ENCODE data around the gene MCHR1. TPM values are rescaled to one million over a fixed set of nuclear protein-coding genes. Genes with fewer than 3 reads are reported as not detected.
A peak's percentile ranks its signal among the peaks of the same experiment; 100 is the strongest.

The MCHR1 gene
- total and polyA plus RNA-seq, 2 experiments from 2014 or later, result 0.91 to 2.4 TPM

DNA sequence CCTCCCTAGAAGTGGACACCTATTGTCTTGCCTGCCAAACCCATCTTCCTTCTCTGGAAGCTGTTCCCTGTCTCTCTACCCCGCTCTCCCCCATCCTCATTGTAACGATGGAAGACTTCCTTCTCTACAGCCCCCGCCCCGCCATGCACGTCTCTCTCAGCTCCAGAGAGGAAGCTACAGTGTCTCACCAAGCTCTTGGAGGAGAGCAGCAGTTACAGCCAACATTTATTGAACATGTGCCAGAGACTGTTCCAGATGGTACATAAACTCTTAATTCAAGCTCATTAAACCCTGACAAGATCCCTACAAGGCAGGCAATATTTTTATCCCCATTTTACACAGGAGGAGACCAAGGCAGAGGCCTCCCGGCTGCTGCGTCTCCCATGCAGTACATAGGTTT is 15.1 kb downstream of the MCHR1 start:
- ATAC-seq, result no peak
- Histone ChIP-seq H3F3A (replicated peaks; ENCODE audit: low read depth) (peaks cover 15% of the 10 kb centered on the region), H3K27ac (ENCODE audit: low read depth) (0 out of 2 replicates have a peak overlapping the region, but pooled peaks have one; percentile 19), H3K27me3 (ENCODE audit: insufficient read depth) (no peaks in the 10 kb centered on the region), H3K4me1 (ENCODE audit: insufficient read depth) (peaks cover 12% of the 10 kb centered on the region), H3K4me2 (no peak overlapping the region), H3K36me3 (ENCODE audit: insufficient read depth) (no peaks in the 10 kb centered on the region), H3K4me3 (no peak overlapping the region), H4K20me1 (replicated peaks; ENCODE audit: insufficient read depth) (no peaks in the 10 kb centered on the region), H3K79me2 (replicated peaks; ENCODE audit: insufficient read depth) (no peaks in the 10 kb centered on the region), H2AFZ (0 out of 2 replicates have a peak overlapping the region, but pooled peaks have one; percentile 14), H3K9me2 (ENCODE audit: insufficient read depth) (no peaks in the 10 kb centered on the region)
- Mint-ChIP-seq H3K27ac (no peak overlapping the region), H3K9me3 (no peaks in the 10 kb centered on the region), H3K36me3 (ENCODE audit: low read depth) (no peaks in the 10 kb centered on the region), H3K27me3 (ENCODE audit: insufficient read depth, low read depth, poor library complexity) (no peaks in the 10 kb centered on the region), H3K4me1 (peaks cover 18% of the 10 kb centered on the region), H3K4me3 (no peak overlapping the region)
- no peak for TF ChIP-seq EZH2 (IDR thresholded peaks at IDR 0.05; ENCODE audit: low read depth, unreplicated experiment)
- TF ChIP-seq, protein P1, sequence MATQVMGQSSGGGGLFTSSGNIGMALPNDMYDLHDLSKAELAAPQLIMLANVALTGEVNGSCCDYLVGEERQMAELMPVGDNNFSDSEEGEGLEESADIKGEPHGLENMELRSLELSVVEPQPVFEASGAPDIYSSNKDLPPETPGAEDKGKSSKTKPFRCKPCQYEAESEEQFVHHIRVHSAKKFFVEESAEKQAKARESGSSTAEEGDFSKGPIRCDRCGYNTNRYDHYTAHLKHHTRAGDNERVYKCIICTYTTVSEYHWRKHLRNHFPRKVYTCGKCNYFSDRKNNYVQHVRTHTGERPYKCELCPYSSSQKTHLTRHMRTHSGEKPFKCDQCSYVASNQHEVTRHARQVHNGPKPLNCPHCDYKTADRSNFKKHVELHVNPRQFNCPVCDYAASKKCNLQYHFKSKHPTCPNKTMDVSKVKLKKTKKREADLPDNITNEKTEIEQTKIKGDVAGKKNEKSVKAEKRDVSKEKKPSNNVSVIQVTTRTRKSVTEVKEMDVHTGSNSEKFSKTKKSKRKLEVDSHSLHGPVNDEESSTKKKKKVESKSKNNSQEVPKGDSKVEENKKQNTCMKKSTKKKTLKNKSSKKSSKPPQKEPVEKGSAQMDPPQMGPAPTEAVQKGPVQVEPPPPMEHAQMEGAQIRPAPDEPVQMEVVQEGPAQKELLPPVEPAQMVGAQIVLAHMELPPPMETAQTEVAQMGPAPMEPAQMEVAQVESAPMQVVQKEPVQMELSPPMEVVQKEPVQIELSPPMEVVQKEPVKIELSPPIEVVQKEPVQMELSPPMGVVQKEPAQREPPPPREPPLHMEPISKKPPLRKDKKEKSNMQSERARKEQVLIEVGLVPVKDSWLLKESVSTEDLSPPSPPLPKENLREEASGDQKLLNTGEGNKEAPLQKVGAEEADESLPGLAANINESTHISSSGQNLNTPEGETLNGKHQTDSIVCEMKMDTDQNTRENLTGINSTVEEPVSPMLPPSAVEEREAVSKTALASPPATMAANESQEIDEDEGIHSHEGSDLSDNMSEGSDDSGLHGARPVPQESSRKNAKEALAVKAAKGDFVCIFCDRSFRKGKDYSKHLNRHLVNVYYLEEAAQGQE (IDR thresholded peaks at IDR 0.05; ENCODE audit: unreplicated experiment), result no peak
- no peak for DNase-seq (ENCODE audit: low spot score)

DNA sequence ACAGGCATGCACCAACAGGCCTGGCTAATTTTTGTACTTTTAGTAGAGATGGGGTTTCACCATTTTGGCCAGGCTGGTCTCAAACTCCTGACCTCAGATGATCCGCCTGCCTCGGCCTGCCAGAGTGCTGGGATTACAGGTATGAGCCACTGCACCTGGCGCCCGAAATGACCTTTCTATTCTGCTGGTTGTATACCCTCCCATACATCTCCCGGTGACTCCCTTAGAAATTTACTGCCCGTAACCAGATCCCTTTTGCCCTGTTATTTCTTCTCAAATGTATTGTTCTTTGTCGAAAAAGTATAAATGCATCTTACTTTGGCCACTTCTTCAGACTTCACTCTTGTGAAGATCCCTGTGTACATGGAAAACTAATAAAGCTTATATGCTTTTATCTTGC is 22.0 kb downstream of the MCHR1 start:
- Mint-ChIP-seq H3K36me3 (ENCODE audit: low read depth) (no peaks in the 10 kb centered on the region; the same call in 2 of the 3 replicates), H3K27me3 (ENCODE audit: insufficient read depth, low read depth, poor library complexity) (peaks cover 7% of the 10 kb centered on the region), H3K27ac (no peak overlapping the region), H3K4me1 (peaks cover 3% of the 10 kb centered on the region; the same call in 2 of the 3 replicates), H3K4me3 (no peak overlapping the region), H3K9me3 (peaks cover 3% of the 10 kb centered on the region; the same call in 1 of the 3 replicates)
- Histone ChIP-seq H3K27ac (ENCODE audit: low read depth) (no peak overlapping the region), H2AFZ (peak overlapping the region; percentile 52; the same call in 1 of the 2 replicates), H3K36me3 (ENCODE audit: insufficient read depth) (no peaks in the 10 kb centered on the region), H3K27me3 (ENCODE audit: insufficient read depth) (no peaks in the 10 kb centered on the region), H3K9me2 (ENCODE audit: insufficient read depth) (no peaks in the 10 kb centered on the region), H3K4me1 (ENCODE audit: insufficient read depth) (peaks cover 8% of the 10 kb centered on the region), H4K20me1 (replicated peaks; ENCODE audit: insufficient read depth) (no peaks in the 10 kb centered on the region), H3K79me2 (replicated peaks; ENCODE audit: insufficient read depth) (no peaks in the 10 kb centered on the region), H3K4me3 (no peak overlapping the region), H3F3A (replicated peaks; ENCODE audit: low read depth) (0 out of 2 replicates have a peak, but pooled peaks cover 3% of the 10 kb centered on the region), H3K4me2 (no peak overlapping the region)
- TF ChIP-seq ZNF331 (CRISPR knock-in tag; IDR thresholded peaks at IDR 0.05; ENCODE audit: low read depth) (no peak), ZNF114 (CRISPR knock-in tag; IDR thresholded peaks at IDR 0.05) (no peak), JUNB (IDR thresholded peaks at IDR 0.05; ENCODE audit: unreplicated experiment) (no peak), NANOG (IDR thresholded peaks at IDR 0.05; ENCODE audit: borderline replicate concordance) (no peak), STAT1 (IDR thresholded peaks at IDR 0.05; ENCODE audit: unreplicated experiment) (no peak), EZH2 (IDR thresholded peaks at IDR 0.05; ENCODE audit: low read depth, unreplicated experiment) (no peak)
- no peak for ATAC-seq
- DNase-seq (ENCODE audit: low spot score), result no peak

All from GM23338 (cell line).